SU-DHL-6 (cell line): ENCODE measurements around the gene PKNOX2.

Experiments
- EZH2phosphoT487 ChIP-seq: fragments of 200-600 bp; sonication (generic), shearing (Covaris generic); conservative IDR thresholded peaks from 2 replicates; pipeline ENCODE4 v1.6.1; 2018; ENCODE audit warnings: mild to moderate bottlenecking, antibody characterized with exemption, low read length, moderate library complexity, mixed read lengths
- TF ChIP-seq, protein P1 (sequence below): fragments of 200-600 bp; sonication (generic); IDR thresholded peaks from one replicate; pipeline ENCODE4 v1.5.1; 2017; ENCODE audit warnings: antibody characterized with exemption, mild to moderate bottlenecking, low read length, moderate library complexity; ENCODE audit not compliant: insufficient read depth, poor library complexity, severe bottlenecking

DNA sequence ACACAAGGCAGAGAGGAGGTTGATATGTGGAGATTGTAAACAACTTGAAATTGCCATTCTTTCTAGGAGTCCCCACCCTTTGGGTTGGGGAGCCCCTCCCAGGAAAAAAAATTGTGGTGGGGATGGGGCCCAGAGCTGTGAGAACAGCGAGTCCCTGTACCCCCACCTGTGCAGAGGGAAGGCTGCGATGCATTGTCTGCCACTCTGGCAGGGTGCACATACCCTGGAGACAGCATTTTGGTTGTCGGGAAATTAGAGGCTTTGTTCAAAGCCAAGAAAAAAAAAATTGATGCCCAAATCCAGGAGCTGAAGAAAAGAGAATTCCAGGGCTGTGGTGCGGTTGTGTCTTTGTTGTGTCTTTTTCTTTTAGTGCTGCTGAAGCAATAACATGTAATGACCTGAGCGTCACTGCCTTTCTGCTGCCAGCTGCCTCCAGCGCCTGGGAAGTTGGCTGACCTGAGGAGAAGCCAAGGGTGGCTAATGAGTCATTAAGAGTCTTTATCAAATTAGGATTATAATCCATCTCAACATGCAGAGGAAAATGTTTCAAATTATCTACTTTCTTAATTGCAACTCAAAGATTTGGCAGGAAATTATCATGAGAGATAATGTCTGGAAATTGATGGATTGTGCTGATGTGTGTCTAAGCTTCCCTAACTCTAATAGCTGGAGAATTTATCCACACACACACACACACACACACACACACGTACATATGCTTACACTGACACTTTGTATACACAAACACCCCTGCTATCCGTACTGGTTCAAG, 8.0 kb upstream of the PKNOX2 start:
- TF ChIP-seq, protein P1, sequence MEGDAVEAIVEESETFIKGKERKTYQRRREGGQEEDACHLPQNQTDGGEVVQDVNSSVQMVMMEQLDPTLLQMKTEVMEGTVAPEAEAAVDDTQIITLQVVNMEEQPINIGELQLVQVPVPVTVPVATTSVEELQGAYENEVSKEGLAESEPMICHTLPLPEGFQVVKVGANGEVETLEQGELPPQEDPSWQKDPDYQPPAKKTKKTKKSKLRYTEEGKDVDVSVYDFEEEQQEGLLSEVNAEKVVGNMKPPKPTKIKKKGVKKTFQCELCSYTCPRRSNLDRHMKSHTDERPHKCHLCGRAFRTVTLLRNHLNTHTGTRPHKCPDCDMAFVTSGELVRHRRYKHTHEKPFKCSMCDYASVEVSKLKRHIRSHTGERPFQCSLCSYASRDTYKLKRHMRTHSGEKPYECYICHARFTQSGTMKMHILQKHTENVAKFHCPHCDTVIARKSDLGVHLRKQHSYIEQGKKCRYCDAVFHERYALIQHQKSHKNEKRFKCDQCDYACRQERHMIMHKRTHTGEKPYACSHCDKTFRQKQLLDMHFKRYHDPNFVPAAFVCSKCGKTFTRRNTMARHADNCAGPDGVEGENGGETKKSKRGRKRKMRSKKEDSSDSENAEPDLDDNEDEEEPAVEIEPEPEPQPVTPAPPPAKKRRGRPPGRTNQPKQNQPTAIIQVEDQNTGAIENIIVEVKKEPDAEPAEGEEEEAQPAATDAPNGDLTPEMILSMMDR: no peak
- no peak for TF ChIP-seq EZH2phosphoT487
